Measurements from ENCODE around the gene MAP3K20.
"Not testable (repeated sequence)": the region's sequence is repeated elsewhere in the genome, so short reads cannot be mapped to it uniquely, and the experiment has no call there.

Gene MAP3K20

GRCh38 chr2:173249661-173250641 is 174.3 kb downstream of the MAP3K20 start:
- Histone ChIP-seq H3K4me1 (ENCODE audit: control insufficient read depth in 1 of 2, insufficient read depth in 1 of 2, low read depth in 1 of 2, low read length in 1 of 2) (no peaks in the 10 kb centered on the region), H3K9me3 (no peaks in the 10 kb centered on the region), H3K27ac (no peak overlapping the region), H3K36me3 (no peaks in the 10 kb centered on the region), H3K4me3 (ENCODE audit: low read depth in 1 of 2, low read length in 1 of 2) (no peak overlapping the region), H3K27me3 (no peaks in the 10 kb centered on the region)
- TF ChIP-seq CTCF (IDR thresholded peaks at IDR 0.05): no peak

- TF ChIP-seq CTCF (IDR thresholded peaks at IDR 0.05): no peak
- no peaks in the 10 kb centered on the region for H3K4me1 ChIP-seq (ENCODE audit: control insufficient read depth in 1 of 2, insufficient read depth in 1 of 2, low read depth in 1 of 2, low read length in 1 of 2)
Observed at GRCh38 chr2:173251225-173251624, 175.6 kb downstream of the MAP3K20 start.

GRCh38 chr2:173252581-173252980 is 176.9 kb downstream of the MAP3K20 start:
- no peaks in the 10 kb centered on the region for H3K27me3 ChIP-seq
- no peaks in the 10 kb centered on the region for H3K4me1 ChIP-seq (ENCODE audit: control insufficient read depth in 1 of 2, insufficient read depth in 1 of 2, low read depth in 1 of 2, low read length in 1 of 2)
- H3K36me3 ChIP-seq: no peaks in the 10 kb centered on the region
- TF ChIP-seq CTCF (IDR thresholded peaks at IDR 0.05): no peak
- no peak overlapping the region for H3K4me3 ChIP-seq (ENCODE audit: low read depth in 1 of 2, low read length in 1 of 2)
- H3K27ac ChIP-seq: no peak overlapping the region
- H3K9me3 ChIP-seq: no peaks in the 10 kb centered on the region

More at GRCh38 chr2:173251225-173251624, 175.6 kb downstream of the MAP3K20 start:
- no peaks in the 10 kb centered on the region for H3K27me3 ChIP-seq
- no peak overlapping the region for H3K27ac ChIP-seq
- H3K36me3 ChIP-seq: no peaks in the 10 kb centered on the region
- H3K9me3 ChIP-seq: no peaks in the 10 kb centered on the region
- H3K4me3 ChIP-seq (ENCODE audit: low read depth in 1 of 2, low read length in 1 of 2): no peak overlapping the region

- Histone ChIP-seq H3K9me3 (no peaks in the 10 kb centered on the region), H3K4me3 (ENCODE audit: low read depth in 1 of 2, low read length in 1 of 2) (no peak overlapping the region), H3K36me3 (no peaks in the 10 kb centered on the region), H3K27me3 (no peaks in the 10 kb centered on the region), H3K27ac (no peak overlapping the region), H3K4me1 (ENCODE audit: control insufficient read depth in 1 of 2, insufficient read depth in 1 of 2, low read depth in 1 of 2, low read length in 1 of 2) (no peaks in the 10 kb centered on the region)
- no peak for TF ChIP-seq CTCF (IDR thresholded peaks at IDR 0.05)
Observed at GRCh38 chr2:173254659-173255058, 179.0 kb downstream of the MAP3K20 start.

GRCh38 chr2:173258701-173259100 is 183.1 kb downstream of the MAP3K20 start:
- H3K27ac ChIP-seq: no peak overlapping the region
- H3K9me3 ChIP-seq: no peaks in the 10 kb centered on the region
- H3K36me3 ChIP-seq: no peaks in the 10 kb centered on the region
- no peak overlapping the region for H3K4me3 ChIP-seq (ENCODE audit: low read depth in 1 of 2, low read length in 1 of 2)
- TF ChIP-seq CTCF (IDR thresholded peaks at IDR 0.05): no peak
- H3K4me1 ChIP-seq (ENCODE audit: control insufficient read depth in 1 of 2, insufficient read depth in 1 of 2, low read depth in 1 of 2, low read length in 1 of 2): peaks cover 22 to 24% of the 10 kb centered on the region in 2 experiments
- no peaks in the 10 kb centered on the region for H3K27me3 ChIP-seq

- not testable (repeated sequence) for H3K9me3 ChIP-seq, H3K36me3 ChIP-seq, H3K27me3 ChIP-seq
- H3K27ac ChIP-seq: peak overlapping the region; percentile 93
- H3K4me1 ChIP-seq (ENCODE audit: control insufficient read depth in 1 of 2, insufficient read depth in 1 of 2, low read depth in 1 of 2, low read length in 1 of 2): peaks cover 45 to 48% of the 10 kb centered on the region in 2 experiments
- peak overlapping the region; percentile 18 to 49 for H3K4me3 ChIP-seq (ENCODE audit: low read depth in 1 of 2, low read length in 1 of 2)
Observed at GRCh38 chr2:173262356-173262755, 186.7 kb downstream of the MAP3K20 start.

Measured in neutrophil (primary cell).